WTC11 (cell line): ENCODE results near the gene TIGD1. TPM values are rescaled to one million over a fixed set of nuclear protein-coding genes. Genes with fewer than 3 reads are reported as not detected.

Experiments
- ATAC-seq: fragments of 200-7000 bp; cut with Tn5 transposase; 2 replicates; pipeline ENCODE4 v1.10.0; 2021; ENCODE audit warnings: mild to moderate bottlenecking, moderate library complexity
- CTCF ChIA-PET: fragments of 300-600 bp; sonication (Branson Sonifier 250); formaldehyde crosslinking; loops from one replicate; lab custom pipeline; 2021; ENCODE audit warnings: antibody characterized with exemption; lab: Charles Lee
- POLR2A ChIA-PET: fragments of 350-600 bp; sonication (Branson Sonifier 250); formaldehyde crosslinking; loops from one replicate; lab custom pipeline; 2021; ENCODE audit warnings: antibody characterized with exemption; lab: Charles Lee
- DNase-seq: peaks from one replicate; pipeline ENCODE4 v3.0.0; 2021; ENCODE audit warnings: low spot score
- H3K27ac Mint-ChIP-seq: 2 replicates; pipeline ENCODE4 v1.8.0; 2021; ENCODE audit warnings: mixed read lengths
- H3K27me3 Mint-ChIP-seq: 2 replicates; pipeline ENCODE4 v1.8.0; 2021; ENCODE audit warnings: low read depth, mild to moderate bottlenecking, moderate library complexity, mixed read lengths
- H3K36me3 Mint-ChIP-seq: 2 replicates; pipeline ENCODE4 v1.8.0; 2021; ENCODE audit warnings: mixed read lengths
- H3K4me1 Mint-ChIP-seq: 2 replicates; pipeline ENCODE4 v1.8.0; 2022; ENCODE audit warnings: mixed read lengths
- H3K4me3 Mint-ChIP-seq: 2 replicates; pipeline ENCODE4 v1.8.0; 2021; ENCODE audit warnings: mild to moderate bottlenecking, moderate library complexity, mixed read lengths
- H3K9me3 Mint-ChIP-seq: 2 replicates; pipeline ENCODE4 v1.8.0; 2021; ENCODE audit warnings: mixed read lengths
- CDX4 ChIP-seq: fragments of 250-450 bp; sonication (Bioruptor Pico); IDR thresholded peaks from 2 replicates; pipeline ENCODE4 v1.9.0; 2021; ENCODE audit warnings: moderate library complexity, mild to moderate bottlenecking, inconsistent platforms, borderline replicate concordance
- CTCF ChIP-seq: fragments of 200-600 bp; IDR thresholded peaks from 2 replicates; pipeline ENCODE4 v1.8.0; 2022; ENCODE audit warnings: antibody characterized with exemption
- ETV6 ChIP-seq: sonication (generic); formaldehyde crosslinking; IDR thresholded peaks from 2 replicates; pipeline ENCODE4 v1.8.1; 2022; ENCODE audit warnings: mild to moderate bottlenecking, missing genetic modification reagents
- FOXJ3 ChIP-seq: sonication (generic); formaldehyde crosslinking; IDR thresholded peaks from 2 replicates; pipeline ENCODE4 v1.9.0; 2021; ENCODE audit warnings: missing genetic modification reagents, mild to moderate bottlenecking, borderline replicate concordance
- MXD4 ChIP-seq: fragments of 250-450 bp; sonication (Bioruptor Pico); IDR thresholded peaks from 2 replicates; pipeline ENCODE4 v1.8.0; 2021; ENCODE audit warnings: mild to moderate bottlenecking, moderate library complexity, borderline replicate concordance
- NFATC4 ChIP-seq: fragments of 250-450 bp; sonication (Bioruptor Pico); IDR thresholded peaks from 2 replicates; pipeline ENCODE4 v1.9.0; 2021; ENCODE audit warnings: mild to moderate bottlenecking
- NR3C1 ChIP-seq: sonication (generic); formaldehyde crosslinking; conservative IDR thresholded peaks from 2 replicates; pipeline ENCODE4 v1.8.1; 2023; ENCODE audit warnings: low read depth, mild to moderate bottlenecking, missing genetic modification reagents
- PRDM15 ChIP-seq: sonication (generic); formaldehyde crosslinking; IDR thresholded peaks from 2 replicates; pipeline ENCODE4 v1.8.0; 2022; ENCODE audit warnings: missing genetic modification reagents
- PRRX2 ChIP-seq: fragments of 250-450 bp; sonication (Bioruptor Pico); IDR thresholded peaks from 2 replicates; pipeline ENCODE4 v1.8.0; 2021; ENCODE audit warnings: mild to moderate bottlenecking
- RORB ChIP-seq: fragments of 250-450 bp; sonication (Bioruptor Pico); IDR thresholded peaks from 2 replicates; pipeline ENCODE4 v1.9.0; 2021; ENCODE audit warnings: mild to moderate bottlenecking
- SOX15 ChIP-seq: fragments of 250-450 bp; sonication (Bioruptor Pico); IDR thresholded peaks from 2 replicates; pipeline ENCODE4 v1.9.0; 2021; ENCODE audit warnings: mild to moderate bottlenecking
- TCF7 ChIP-seq: sonication (generic); formaldehyde crosslinking; IDR thresholded peaks from 2 replicates; pipeline ENCODE4 v1.8.0; 2022; ENCODE audit warnings: mild to moderate bottlenecking, low read depth, missing genetic modification reagents, moderate library complexity
- ZNF121 ChIP-seq: sonication (generic); formaldehyde crosslinking; IDR thresholded peaks from 2 replicates; pipeline ENCODE4 v1.8.0; 2023; ENCODE audit warnings: missing genetic modification reagents
- ZNF281 ChIP-seq: sonication (generic); formaldehyde crosslinking; IDR thresholded peaks from 2 replicates; pipeline ENCODE4 v1.8.0; 2023; ENCODE audit warnings: mild to moderate bottlenecking, missing genetic modification reagents
- ZNF671 ChIP-seq: fragments of 250-450 bp; sonication (Bioruptor Pico); IDR thresholded peaks from 2 replicates; pipeline ENCODE4 v1.8.0; 2021; ENCODE audit warnings: mild to moderate bottlenecking
- total RNA-seq: library from RNA; stranded (reverse); gene quantifications from 3 replicates; pipeline ENCODE4 v1.2.3, GENCODE V29; 2021
- TF ChIP-seq, protein P1 (sequence below): sonication (generic); formaldehyde crosslinking; IDR thresholded peaks from 2 replicates; pipeline ENCODE4 v1.8.0; 2022; ENCODE audit warnings: mild to moderate bottlenecking, missing genetic modification reagents
- TF ChIP-seq, protein P2 (sequence below): fragments of 250-450 bp; sonication (Bioruptor Pico); IDR thresholded peaks from 2 replicates; pipeline ENCODE4 v1.9.0; 2021; ENCODE audit warnings: mild to moderate bottlenecking
- TF ChIP-seq, protein P3 (sequence below): sonication (generic); formaldehyde crosslinking; IDR thresholded peaks from 2 replicates; pipeline ENCODE4 v1.8.1; 2022; ENCODE audit warnings: low read depth, missing genetic modification reagents, borderline replicate concordance

Gene TIGD1
- total RNA-seq, 1 experiment from 2014 or later = 9.0 TPM

DNA sequence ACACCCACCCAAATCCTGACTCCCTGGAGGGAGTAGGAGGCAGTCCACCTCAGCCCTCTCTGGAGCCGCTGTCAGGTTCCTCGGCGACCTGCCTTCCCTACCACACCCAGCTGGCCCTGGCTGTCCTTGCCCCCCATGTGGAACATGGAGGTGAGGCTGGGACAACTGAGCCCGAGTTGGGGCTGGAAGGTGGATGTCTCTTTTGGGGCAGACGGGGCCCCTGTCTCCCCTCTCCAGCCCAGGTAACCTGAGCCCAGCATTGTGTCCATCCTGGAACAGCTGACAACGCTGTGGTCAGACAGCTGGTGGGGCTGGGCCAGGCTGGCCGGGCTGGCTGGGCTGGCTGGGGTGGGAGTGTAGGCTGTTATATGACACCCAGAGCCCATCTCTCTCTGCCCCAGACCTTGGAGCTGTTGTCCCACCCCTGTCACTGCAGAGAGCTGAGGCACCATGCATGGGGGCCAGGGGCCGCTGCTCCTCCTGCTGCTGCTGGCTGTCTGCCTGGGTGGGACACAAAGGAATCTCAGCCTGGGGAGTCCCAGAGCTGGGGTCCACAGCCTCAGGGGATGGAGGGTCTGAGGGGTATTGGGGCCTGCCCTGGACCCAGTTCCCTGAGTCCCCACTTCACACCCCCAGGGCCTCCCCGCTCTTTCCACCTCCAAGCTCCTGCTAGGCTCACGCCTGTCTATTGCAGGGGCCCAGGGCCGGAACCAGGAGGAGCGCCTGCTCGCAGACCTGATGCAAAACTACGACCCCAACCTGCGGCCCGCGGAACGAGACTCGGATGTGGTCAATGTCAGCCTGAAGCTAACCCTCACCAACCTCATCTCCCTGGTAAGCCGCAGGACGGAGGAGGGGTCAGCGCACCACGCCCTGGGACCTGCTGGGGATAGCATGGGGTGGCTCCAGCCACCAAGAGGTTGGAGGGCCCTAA lies 10.8 kb downstream of the TIGD1 start, which contains the start of gene CHRNG:
TSS of gene CHRNG (plus strand) at position 395 of the 934 bp plus-strand sequence. CDS start at position 451, 56 bp downstream.
- ChIA-PET CTCF (interaction anchor here (0.6 to 4.1 kb wide), 6 partner anchors 11 to 100 kb away, joined by 3 to 42 read pairs (median 3); partner anchors contain the start of genes EIF4E2, PRSS56 and TIGD1), POLR2A (interaction anchor here (1.0 kb wide), 1 partner anchor 11 kb away, joined by 6 read pairs; the partner anchor contains the start of genes EIF4E2 and TIGD1)
- DNase-seq = no peak
- Mint-ChIP-seq H3K4me1 (peaks cover 21% of the 10 kb centered on the region), H3K27ac (no peak within 1 kb of the TSS), H3K9me3 (peaks cover 11% of the 10 kb centered on the region), H3K36me3 (peaks cover 4% of the 10 kb centered on the region; the same call in 1 of the 2 replicates), H3K27me3 (peaks cover 15% of the 10 kb centered on the region), H3K4me3 (no peak within 1 kb of the TSS)
- peak; percentile 18 for ATAC-seq
- TF ChIP-seq ZNF121 (peak; percentile 60), RORB (CRISPR knock-in tag) (no peak), TCF7 (CRISPR knock-in tag) (no peak)

- ChIA-PET POLR2A (interaction anchor here (0.6 to 0.8 kb wide), 2 partner anchors 12 to 80 kb away, joined by 4 read pairs; partner anchors contain the start of gene CHRND), CTCF (interaction anchor here (0.6 to 4.1 kb wide), 11 partner anchors 12 to 212 kb away, joined by 3 to 42 read pairs (median 3); partner anchors contain the start of genes CHRND, EIF4E2, PRSS56 and TIGD1)
- DNase-seq (no peak), ATAC-seq (no peak)
- Mint-ChIP-seq H3K9me3 (peaks cover 11% of the 10 kb centered on the region), H3K27ac (no peak overlapping the region), H3K27me3 (peaks cover 15% of the 10 kb centered on the region), H3K4me3 (no peak overlapping the region), H3K4me1 (peaks cover 25% of the 10 kb centered on the region), H3K36me3 (peaks cover 4% of the 10 kb centered on the region; the same call in 1 of the 2 replicates)
- peak; percentile 80 for TF ChIP-seq ETV6 (CRISPR knock-in tag)
- TF ChIP-seq, protein P1, sequence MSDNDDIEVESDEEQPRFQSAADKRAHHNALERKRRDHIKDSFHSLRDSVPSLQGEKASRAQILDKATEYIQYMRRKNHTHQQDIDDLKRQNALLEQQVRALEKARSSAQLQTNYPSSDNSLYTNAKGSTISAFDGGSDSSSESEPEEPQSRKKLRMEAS (CRISPR knock-in tag) = no peak
Observed at GRCh38 chr2:232538671-232539070, 11.7 kb downstream of the TIGD1 start.

DNA sequence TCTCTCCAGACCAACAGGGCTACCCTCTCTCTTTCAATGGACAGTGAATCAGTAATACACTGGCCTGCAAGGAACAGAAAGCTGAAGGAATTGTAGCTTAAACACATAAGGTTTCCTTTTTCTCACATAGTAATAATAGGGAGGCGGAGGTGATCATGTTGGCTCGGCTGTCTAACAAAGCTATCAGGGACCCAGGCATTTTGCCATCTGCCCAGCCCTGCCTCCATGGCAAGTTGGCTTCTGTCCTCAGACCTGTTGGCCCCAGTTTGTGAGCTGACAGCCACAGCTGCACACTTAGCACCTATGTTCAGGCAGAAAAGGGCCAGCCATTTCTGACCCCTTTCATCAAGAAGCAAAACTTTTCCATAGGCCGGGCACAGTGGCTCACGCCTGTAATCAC lies 12.9 kb downstream of the TIGD1 start:
- no peak overlapping the region for H3K4me3 Mint-ChIP-seq
- no peak overlapping the region for H3K27ac Mint-ChIP-seq
- ChIA-PET POLR2A (no interaction called here), CTCF (interaction anchor here (0.6 to 4.1 kb wide), 6 partner anchors 8 to 53 kb away, joined by 3 to 42 read pairs (median 4); partner anchors contain the start of genes CHRND, EIF4E2, PRSS56 and TIGD1)
- H3K4me1 Mint-ChIP-seq = peaks cover 25% of the 10 kb centered on the region
- DNase-seq (no peak), ATAC-seq (no peak)
- H3K9me3 Mint-ChIP-seq = peaks cover 11% of the 10 kb centered on the region
- peaks cover 4% of the 10 kb centered on the region; the same call in 1 of the 2 replicates for H3K36me3 Mint-ChIP-seq
- H3K27me3 Mint-ChIP-seq = peaks cover 15% of the 10 kb centered on the region
- no peak for TF ChIP-seq CDX4 (CRISPR knock-in tag)
- no peak for TF ChIP-seq FOXJ3
- TF ChIP-seq CTCF = no peak
- no peak for TF ChIP-seq NR3C1 (CRISPR knock-in tag)
- TF ChIP-seq ZNF671 = no peak
- TF ChIP-seq, protein P2, sequence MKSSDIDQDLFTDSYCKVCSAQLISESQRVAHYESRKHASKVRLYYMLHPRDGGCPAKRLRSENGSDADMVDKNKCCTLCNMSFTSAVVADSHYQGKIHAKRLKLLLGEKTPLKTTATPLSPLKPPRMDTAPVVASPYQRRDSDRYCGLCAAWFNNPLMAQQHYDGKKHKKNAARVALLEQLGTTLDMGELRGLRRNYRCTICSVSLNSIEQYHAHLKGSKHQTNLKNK (CRISPR knock-in tag) = no peak
- TF ChIP-seq NFATC4 (CRISPR knock-in tag) = no peak
- no peak for TF ChIP-seq SOX15 (CRISPR knock-in tag)
- no peak for TF ChIP-seq MXD4
- TF ChIP-seq, protein P3, sequence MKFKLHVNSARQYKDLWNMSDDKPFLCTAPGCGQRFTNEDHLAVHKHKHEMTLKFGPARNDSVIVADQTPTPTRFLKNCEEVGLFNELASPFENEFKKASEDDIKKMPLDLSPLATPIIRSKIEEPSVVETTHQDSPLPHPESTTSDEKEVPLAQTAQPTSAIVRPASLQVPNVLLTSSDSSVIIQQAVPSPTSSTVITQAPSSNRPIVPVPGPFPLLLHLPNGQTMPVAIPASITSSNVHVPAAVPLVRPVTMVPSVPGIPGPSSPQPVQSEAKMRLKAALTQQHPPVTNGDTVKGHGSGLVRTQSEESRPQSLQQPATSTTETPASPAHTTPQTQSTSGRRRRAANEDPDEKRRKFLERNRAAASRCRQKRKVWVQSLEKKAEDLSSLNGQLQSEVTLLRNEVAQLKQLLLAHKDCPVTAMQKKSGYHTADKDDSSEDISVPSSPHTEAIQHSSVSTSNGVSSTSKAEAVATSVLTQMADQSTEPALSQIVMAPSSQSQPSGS (CRISPR knock-in tag) = no peak
- no peak for TF ChIP-seq PRRX2 (CRISPR knock-in tag)
- no peak for TF ChIP-seq ZNF281
- no peak for TF ChIP-seq PRDM15 (CRISPR knock-in tag)
